Mesothelial cell of epicardium (in vitro differentiated cells): ENCODE data around the gene TMCO4. TPM values are rescaled to one million over a fixed set of nuclear protein-coding genes. Genes with fewer than 3 reads are reported as not detected.

ENCODE experiments used
- DNase-seq, 2 experiments: peaks; one replicate each; pipeline ENCODE4 v3.0.0; 2021; ENCODE audit warnings: low spot score in 2 of 2; ENCODE audit not compliant: unreplicated experiment in 2 of 2
- H3K27ac Mint-ChIP-seq: 2 replicates; pipeline ENCODE4 v1.8.0; 2021; ENCODE audit warnings: mixed read lengths
- H3K27me3 Mint-ChIP-seq: 2 replicates; pipeline ENCODE4 v1.8.0; 2021; ENCODE audit warnings: low read depth, mixed read lengths
- H3K36me3 Mint-ChIP-seq: 2 replicates; pipeline ENCODE4 v1.8.0; 2021; ENCODE audit warnings: mixed read lengths
- H3K4me1 Mint-ChIP-seq: 2 replicates; pipeline ENCODE4 v1.8.0; 2021; ENCODE audit warnings: mixed read lengths
- H3K4me3 Mint-ChIP-seq: 2 replicates; pipeline ENCODE4 v1.8.0; 2021; ENCODE audit warnings: mild to moderate bottlenecking, moderate library complexity, mixed read lengths
- H3K9me3 Mint-ChIP-seq: 2 replicates; pipeline ENCODE4 v1.8.0; 2021; ENCODE audit warnings: mixed read lengths
- CTCF ChIP-seq: fragments of 200-600 bp; sonication (generic); IDR thresholded peaks from one replicate; pipeline ENCODE4 v1.5.0; 2021; ENCODE audit warnings: antibody characterized with exemption; ENCODE audit not compliant: unreplicated experiment
- total RNA-seq: library from RNA; stranded (reverse); gene quantifications from 3 replicates; pipeline ENCODE4 v1.2.1, GENCODE V29; 2021

Gene TMCO4
- total RNA-seq, 1 donor from 2014 or later: 21.4 TPM

- Mint-ChIP-seq H3K27me3 (no peaks in the 10 kb centered on the region), H3K27ac (no peak overlapping the region), H3K4me1 (no peaks in the 10 kb centered on the region), H3K9me3 (no peaks in the 10 kb centered on the region), H3K4me3 (no peak overlapping the region), H3K36me3 (peaks cover 2% of the 10 kb centered on the region)
- DNase-seq: no peak
- TF ChIP-seq CTCF: no peak
Observed at GRCh38 chr1:19682901-19683300, 116.8 kb downstream of the TMCO4 start.

- DNase-seq: no peak
- no peaks in the 10 kb centered on the region for H3K9me3 Mint-ChIP-seq
- H3K4me3 Mint-ChIP-seq: no peak overlapping the region
- H3K4me1 Mint-ChIP-seq: no peaks in the 10 kb centered on the region
- peaks cover 3% of the 10 kb centered on the region for H3K27me3 Mint-ChIP-seq
- TF ChIP-seq CTCF: no peak
- no peak overlapping the region for H3K27ac Mint-ChIP-seq
- peaks cover 2% of the 10 kb centered on the region for H3K36me3 Mint-ChIP-seq
Observed at GRCh38 chr1:19682257-19682656, 117.5 kb downstream of the TMCO4 start.

- Mint-ChIP-seq H3K9me3 (no peaks in the 10 kb centered on the region), H3K4me1 (no peaks in the 10 kb centered on the region), H3K4me3 (no peak overlapping the region), H3K27me3 (peaks cover 12% of the 10 kb centered on the region), H3K27ac (no peak overlapping the region), H3K36me3 (no peaks in the 10 kb centered on the region)
- no peak for DNase-seq
- no peak for TF ChIP-seq CTCF
Observed at GRCh38 chr1:19680644-19681043, 119.1 kb downstream of the TMCO4 start.

- H3K4me3 Mint-ChIP-seq: no peak overlapping the region
Observed at GRCh38 chr1:19679691-19680090, 120.0 kb downstream of the TMCO4 start.

GRCh38 chr1:19678931-19679453 is 120.7 kb downstream of the TMCO4 start:
- DNase-seq: no peak
- H3K27me3 Mint-ChIP-seq: peaks cover 27% of the 10 kb centered on the region
- H3K4me3 Mint-ChIP-seq: no peak overlapping the region
- H3K9me3 Mint-ChIP-seq: no peaks in the 10 kb centered on the region
- no peak for TF ChIP-seq CTCF
- H3K27ac Mint-ChIP-seq: no peak overlapping the region
- H3K36me3 Mint-ChIP-seq: no peaks in the 10 kb centered on the region
- H3K4me1 Mint-ChIP-seq: no peaks in the 10 kb centered on the region

More at GRCh38 chr1:19679691-19680090, 120.0 kb downstream of the TMCO4 start:
- TF ChIP-seq CTCF: no peak
- no peak overlapping the region for H3K27ac Mint-ChIP-seq
- DNase-seq: no peak
- peaks cover 22% of the 10 kb centered on the region for H3K27me3 Mint-ChIP-seq
- H3K4me1 Mint-ChIP-seq: no peaks in the 10 kb centered on the region
- H3K36me3 Mint-ChIP-seq: no peaks in the 10 kb centered on the region
- H3K9me3 Mint-ChIP-seq: no peaks in the 10 kb centered on the region

- Mint-ChIP-seq H3K27me3 (peaks cover 27% of the 10 kb centered on the region), H3K4me1 (no peaks in the 10 kb centered on the region), H3K9me3 (no peaks in the 10 kb centered on the region), H3K4me3 (no peak overlapping the region), H3K27ac (no peak overlapping the region), H3K36me3 (no peaks in the 10 kb centered on the region)
- no peak for DNase-seq
- no peak for TF ChIP-seq CTCF
Observed at GRCh38 chr1:19678493-19678892, 121.2 kb downstream of the TMCO4 start.
